ENCODE data around the gene SPOCK1. TPM values are rescaled to one million over a fixed set of nuclear protein-coding genes. Genes with fewer than 3 reads are reported as not detected.

Gene SPOCK1
- total and polyA plus RNA-seq, 2 of the 13 experiments (the other 11 are each of a cell fraction or from before 2014, with no cell fraction given): 0.18 to 0.29 TPM

GRCh38 chr5:136926073-136926472 lies 573.1 kb downstream of the SPOCK1 start:
- intact Hi-C loops (cut with micrococcal nuclease; ENCODE audit: unreplicated experiment): no loop called here
- FAIRE-seq (no peak), ATAC-seq (no peak), DNase-seq (ENCODE audit: low spot score) (no peak)
- Histone ChIP-seq H3K36me3 (replicated peaks in 1 of 2; ENCODE audit: control insufficient read depth in 1 of 2, insufficient read depth in 2 of 2, low read length in 2 of 2) (no peaks in the 10 kb centered on the region), H3K4me3 (replicated peaks in 1 of 3; ENCODE audit: insufficient read depth in 1 of 3, low read depth in 2 of 3, low read length in 3 of 3) (no peak overlapping the region), H3K9ac (ENCODE audit: insufficient read depth, low read depth, low read length) (no peak overlapping the region), H3K27ac (ENCODE audit: extremely low read length, insufficient read depth, low read length) (no peak overlapping the region), H3K4me1 (ENCODE audit: insufficient read depth, low read length) (no peaks in the 10 kb centered on the region), H3K79me2 (ENCODE audit: insufficient read depth, low read length) (no peaks in the 10 kb centered on the region), H3K9me3 (ENCODE audit: low read length) (no peaks in the 10 kb centered on the region), H3K4me2 (ENCODE audit: low read depth, low read length) (no peak overlapping the region), H4K20me1 (ENCODE audit: insufficient read depth, low read length) (no peaks in the 10 kb centered on the region), H2AFZ (ENCODE audit: low read length) (no peak overlapping the region), H3K27me3 (ENCODE audit: control insufficient read depth in 1 of 2, insufficient read depth in 2 of 2, low read length in 2 of 2) (no peaks in the 10 kb centered on the region)
- ChIA-PET POLR2A (no interaction called here), CTCF (ENCODE audit: low intra/inter-chr PET ratio, low total read pairs) (no interaction called here)
- no peak for TF ChIP-seq AKNA (CRISPR knock-in tag; IDR thresholded peaks at IDR 0.05; ENCODE audit: borderline replicate concordance)
- TF ChIP-seq, protein P1, sequence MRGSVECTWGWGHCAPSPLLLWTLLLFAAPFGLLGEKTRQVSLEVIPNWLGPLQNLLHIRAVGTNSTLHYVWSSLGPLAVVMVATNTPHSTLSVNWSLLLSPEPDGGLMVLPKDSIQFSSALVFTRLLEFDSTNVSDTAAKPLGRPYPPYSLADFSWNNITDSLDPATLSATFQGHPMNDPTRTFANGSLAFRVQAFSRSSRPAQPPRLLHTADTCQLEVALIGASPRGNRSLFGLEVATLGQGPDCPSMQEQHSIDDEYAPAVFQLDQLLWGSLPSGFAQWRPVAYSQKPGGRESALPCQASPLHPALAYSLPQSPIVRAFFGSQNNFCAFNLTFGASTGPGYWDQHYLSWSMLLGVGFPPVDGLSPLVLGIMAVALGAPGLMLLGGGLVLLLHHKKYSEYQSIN (CRISPR knock-in tag; IDR thresholded peaks at IDR 0.05; ENCODE audit: borderline replicate concordance): no peak
- no peak for TF ChIP-seq MLLT10 (CRISPR knock-in tag; IDR thresholded peaks at IDR 0.05)
- no peak for TF ChIP-seq NBN (conservative IDR thresholded peaks at IDR 0.05)
- TF ChIP-seq, protein P2, sequence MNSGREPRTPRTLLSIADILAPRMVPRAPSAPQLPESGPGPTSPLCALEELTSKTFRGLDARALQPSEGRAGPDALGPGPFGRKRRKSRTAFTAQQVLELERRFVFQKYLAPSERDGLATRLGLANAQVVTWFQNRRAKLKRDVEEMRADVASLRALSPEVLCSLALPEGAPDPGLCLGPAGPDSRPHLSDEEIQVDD (CRISPR knock-in tag; IDR thresholded peaks at IDR 0.05; ENCODE audit: borderline replicate concordance): no peak
- no peak for TF ChIP-seq BRD4 (CRISPR knock-in tag; IDR thresholded peaks at IDR 0.05)
- no peak for TF ChIP-seq ZNF839 (CRISPR knock-in tag; IDR thresholded peaks at IDR 0.05; ENCODE audit: borderline replicate concordance)
- no peak for TF ChIP-seq HNF1B (CRISPR knock-in tag; IDR thresholded peaks at IDR 0.05)
- TF ChIP-seq CREM (IDR thresholded peaks at IDR 0.05): no peak
- TF ChIP-seq CREM (CRISPR knock-in tag; IDR thresholded peaks at IDR 0.05): no peak
- TF ChIP-seq, protein P3, sequence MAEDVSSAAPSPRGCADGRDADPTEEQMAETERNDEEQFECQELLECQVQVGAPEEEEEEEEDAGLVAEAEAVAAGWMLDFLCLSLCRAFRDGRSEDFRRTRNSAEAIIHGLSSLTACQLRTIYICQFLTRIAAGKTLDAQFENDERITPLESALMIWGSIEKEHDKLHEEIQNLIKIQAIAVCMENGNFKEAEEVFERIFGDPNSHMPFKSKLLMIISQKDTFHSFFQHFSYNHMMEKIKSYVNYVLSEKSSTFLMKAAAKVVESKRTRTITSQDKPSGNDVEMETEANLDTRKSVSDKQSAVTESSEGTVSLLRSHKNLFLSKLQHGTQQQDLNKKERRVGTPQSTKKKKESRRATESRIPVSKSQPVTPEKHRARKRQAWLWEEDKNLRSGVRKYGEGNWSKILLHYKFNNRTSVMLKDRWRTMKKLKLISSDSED (CRISPR knock-in tag; IDR thresholded peaks at IDR 0.05): no peak
- no peak for TF ChIP-seq NFE2L2 (IDR thresholded peaks at IDR 0.05; ENCODE audit: low read length)
- no peak for TF ChIP-seq ZNF614 (CRISPR knock-in tag; IDR thresholded peaks at IDR 0.05; ENCODE audit: borderline replicate concordance)
- TF ChIP-seq RAD51 (IDR thresholded peaks at IDR 0.05; ENCODE audit: borderline replicate concordance): no peak
- in situ Hi-C loops (cut with HindIII; ENCODE audit: extremely low pct_ligation_motif_present, low pct_unique_long_range_greater_than_20kb): no loop called here
- no TSS peak for BruUV-seq (replicated peaks)
- WGBS (ENCODE audit: low lambda C conversion rate): 5% methylated on average over 2 of the region's 2 CpGs
